T-helper 1 cell treated with Interleukin-12 subunit alpha and Interleukin-12 subunit beta and Interleukin-4 antibody, amounts not matched to agents 30 ng/mL and 1 ng/mL, for 36 hours (primary cell): Measurements from ENCODE around the gene PDE3A. TPM values are rescaled to one million over a fixed set of nuclear protein-coding genes. Genes with fewer than 3 reads are reported as not detected.

Experiments used
- intact Hi-C: fragments of 100-400 bp; cut with micrococcal nuclease; formaldehyde crosslinking; loops from one replicate; pipeline ENCODE4 v1.15.1; 2024
- total RNA-seq: library from RNA; stranded (reverse); gene quantifications from 2 replicates; pipeline ENCODE4 v1.2.3, GENCODE V29; 2022

The PDE3A gene
- total RNA-seq, 1 donor from 2014 or later: not detected

DNA sequence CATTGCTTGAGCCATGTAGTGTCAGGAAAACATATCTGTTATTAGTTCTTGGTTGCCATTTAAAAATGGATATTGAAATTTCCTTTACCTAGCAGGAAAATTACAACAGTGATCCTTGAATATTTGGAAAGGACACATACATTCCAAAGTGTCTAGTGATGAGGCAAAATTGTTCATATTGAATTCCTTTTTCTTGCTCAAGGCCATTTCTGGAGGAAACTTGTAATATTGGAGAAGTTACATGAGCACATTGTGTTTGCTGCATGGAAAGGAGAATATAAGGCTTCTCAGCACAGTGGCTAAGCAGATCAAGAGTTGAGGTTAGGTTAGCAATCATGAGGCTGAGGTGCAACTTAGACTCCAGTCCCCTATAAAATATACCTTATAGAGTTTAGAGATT lies 121.9 kb downstream of the PDE3A start:
- intact Hi-C loops: no loop called here

DNA sequence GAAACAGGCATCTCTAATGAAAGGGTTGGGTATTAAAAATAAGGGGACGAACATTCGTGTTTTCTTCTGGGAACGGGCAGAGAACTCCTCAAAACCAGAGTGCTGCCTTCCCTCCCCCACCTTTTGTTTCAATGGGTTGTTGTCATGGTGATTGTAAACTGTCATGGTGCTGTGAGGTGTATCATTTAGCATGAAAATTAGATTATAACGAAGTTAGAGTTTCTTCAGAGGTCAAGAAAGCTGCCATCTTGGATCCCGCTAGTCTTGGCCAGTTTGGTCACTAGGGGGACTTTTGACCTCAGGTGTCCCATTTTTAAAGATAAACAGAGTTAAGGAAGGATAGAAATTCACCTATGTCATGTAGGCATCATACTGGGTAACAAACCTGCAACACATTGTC lies 123.0 kb downstream of the PDE3A start:
- intact Hi-C loops: no loop called here

DNA sequence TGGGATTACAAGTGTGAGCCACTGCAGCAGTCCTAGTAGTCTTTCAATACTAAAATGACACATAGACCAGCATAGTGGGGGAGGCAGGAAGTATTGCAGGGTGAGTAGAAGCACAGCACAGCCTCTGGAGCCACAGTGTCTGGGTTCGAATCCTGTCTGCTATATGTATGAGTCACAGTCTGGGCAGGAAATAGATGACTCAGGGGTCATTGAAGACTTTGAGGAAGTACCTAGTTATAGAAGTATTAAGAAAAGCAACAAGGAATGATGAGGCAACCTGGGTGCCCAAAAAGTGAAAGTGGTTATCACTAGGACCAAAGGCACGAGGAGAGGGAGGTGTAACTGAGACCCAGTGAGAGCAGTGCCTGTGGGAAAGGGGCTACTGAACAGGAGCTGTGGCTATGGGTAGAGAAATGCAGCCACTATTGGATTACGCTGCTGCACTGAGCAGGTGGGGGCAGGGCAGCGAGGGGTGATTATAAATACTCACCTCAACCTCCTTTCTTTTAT lies 124.0 kb downstream of the PDE3A start:
- intact Hi-C loops: no loop called here

DNA sequence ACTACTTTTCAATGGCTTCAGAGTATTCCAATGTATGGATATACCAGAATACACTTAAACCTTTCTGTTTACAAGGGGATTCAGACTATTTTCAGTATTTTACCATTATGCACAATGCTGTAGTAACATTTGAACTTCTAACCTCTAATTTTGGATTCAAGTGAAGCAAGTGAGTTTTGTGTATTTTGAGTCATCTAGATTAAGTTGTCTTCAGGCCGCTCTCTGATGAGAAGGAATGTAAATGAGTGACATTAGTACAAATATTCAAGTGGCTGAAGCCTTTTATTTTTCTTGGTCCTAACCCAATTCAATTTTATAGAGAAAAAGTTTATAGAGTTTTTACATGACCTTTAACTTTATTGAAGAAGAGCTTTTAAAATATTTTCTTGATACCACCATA lies 125.6 kb downstream of the PDE3A start:
- intact Hi-C loops: no loop called here

DNA sequence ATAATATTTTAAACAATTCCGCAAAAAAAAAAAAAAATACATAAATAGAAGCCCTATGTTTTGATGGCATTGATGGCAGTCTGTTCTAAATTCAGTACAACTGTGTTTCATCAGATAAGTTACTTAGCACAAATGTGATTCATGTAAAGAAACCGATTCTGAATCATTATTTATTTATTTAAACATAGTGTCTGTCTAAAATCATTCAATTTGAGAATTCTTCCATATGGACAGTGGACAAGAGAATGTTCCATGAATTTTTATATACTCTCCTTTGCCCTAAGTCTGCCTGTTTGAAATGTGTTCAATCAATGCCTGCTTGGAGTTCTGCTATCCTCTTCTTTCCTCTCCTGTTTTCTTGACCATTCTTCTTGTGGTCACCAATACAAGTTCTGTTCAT lies 126.5 kb downstream of the PDE3A start:
- intact Hi-C loops: no loop called here

DNA sequence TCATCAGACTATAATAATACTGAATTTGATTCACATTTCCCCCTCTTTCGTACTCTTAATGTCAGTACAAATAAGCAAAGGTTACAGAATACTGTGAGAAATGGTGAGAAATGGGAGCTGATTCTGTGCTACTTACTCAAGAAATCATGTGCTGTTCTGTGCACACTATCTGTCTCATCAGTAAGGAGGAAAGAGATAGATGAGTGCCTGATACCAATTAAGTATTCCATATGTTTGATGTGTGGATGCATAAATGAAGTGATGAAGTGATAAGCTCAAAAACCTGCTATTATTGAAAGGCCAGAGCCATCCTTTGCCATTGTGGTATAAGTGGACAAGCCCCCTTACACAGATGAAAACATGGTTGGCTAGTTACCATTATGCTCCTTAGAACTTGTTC lies 127.7 kb downstream of the PDE3A start:
- intact Hi-C loops: no loop called here

DNA sequence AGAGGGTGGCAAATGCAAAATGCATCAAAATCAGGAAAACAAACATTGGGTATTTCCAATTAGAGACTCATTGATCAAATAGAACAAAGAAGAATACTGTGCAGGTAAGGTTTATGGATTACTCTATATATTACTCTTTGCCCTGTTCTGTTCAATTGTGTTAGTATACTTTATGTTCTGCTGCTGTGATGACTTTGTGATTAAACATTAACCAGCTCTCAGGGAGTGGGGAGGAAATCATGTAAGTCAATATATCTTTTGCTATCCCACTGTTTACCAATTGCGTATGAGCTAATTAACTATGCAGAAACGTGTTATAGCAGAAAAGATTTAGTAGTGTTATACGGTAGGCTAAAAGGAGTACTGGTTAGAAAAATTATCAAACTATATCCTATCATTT lies 129.4 kb downstream of the PDE3A start:
- intact Hi-C loops: no loop called here

DNA sequence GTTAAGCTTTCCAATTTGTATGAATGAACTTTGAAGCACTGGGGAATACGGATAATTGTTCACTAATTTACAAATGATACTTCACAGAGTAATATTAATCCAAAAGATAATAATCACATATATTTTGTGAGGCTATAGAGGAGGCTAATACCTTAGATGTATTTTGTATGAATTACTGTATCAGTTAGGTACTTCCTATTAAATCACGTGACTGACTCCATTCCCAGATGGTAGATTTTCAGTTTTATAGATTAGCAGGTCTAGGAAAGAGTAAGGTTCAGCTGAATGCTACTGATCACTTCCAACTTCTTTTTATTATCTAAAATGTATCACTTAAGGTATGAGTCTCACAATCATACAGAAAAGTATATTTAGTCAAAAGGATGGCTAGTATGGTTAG lies 133.6 kb downstream of the PDE3A start:
- intact Hi-C loops: no loop called here

DNA sequence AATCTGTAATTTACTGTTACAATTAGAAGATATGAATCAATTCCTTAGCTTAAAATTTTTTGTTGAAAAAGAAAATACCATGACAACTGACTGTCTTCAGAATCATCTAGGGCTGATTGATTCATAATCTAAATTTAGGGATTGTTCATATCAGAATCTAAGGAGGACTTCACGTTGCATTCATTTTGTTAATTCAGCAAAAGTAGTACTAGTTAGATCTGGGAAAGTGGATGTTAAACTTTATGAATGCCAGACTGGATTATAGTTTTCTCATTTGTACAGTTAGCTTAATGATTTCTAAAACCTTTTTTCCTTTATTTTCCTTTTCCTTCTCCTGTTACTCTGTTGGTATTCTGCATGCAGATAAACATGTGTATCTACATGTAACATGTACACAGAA lies 135.5 kb downstream of the PDE3A start:
- intact Hi-C loops: no loop called here

DNA sequence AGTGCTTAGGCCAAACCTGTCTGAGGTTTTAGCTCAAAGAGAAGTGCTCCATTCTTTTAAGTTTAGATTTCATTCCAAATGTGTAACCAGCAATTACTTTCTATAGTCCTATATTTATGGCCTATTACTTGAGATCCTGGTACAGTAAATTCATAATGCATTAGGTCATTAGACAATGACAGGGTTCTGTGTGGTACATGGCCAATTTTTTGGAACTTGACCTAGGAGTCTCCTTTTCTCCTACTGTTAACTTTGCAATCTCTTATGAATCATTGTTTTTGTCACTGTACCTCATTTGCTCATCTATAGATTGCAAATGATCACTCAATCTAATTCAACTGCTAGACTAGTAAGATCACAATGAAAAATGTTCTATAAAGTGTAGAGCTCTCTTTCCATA lies 136.7 kb downstream of the PDE3A start:
- intact Hi-C loops: no loop called here

DNA sequence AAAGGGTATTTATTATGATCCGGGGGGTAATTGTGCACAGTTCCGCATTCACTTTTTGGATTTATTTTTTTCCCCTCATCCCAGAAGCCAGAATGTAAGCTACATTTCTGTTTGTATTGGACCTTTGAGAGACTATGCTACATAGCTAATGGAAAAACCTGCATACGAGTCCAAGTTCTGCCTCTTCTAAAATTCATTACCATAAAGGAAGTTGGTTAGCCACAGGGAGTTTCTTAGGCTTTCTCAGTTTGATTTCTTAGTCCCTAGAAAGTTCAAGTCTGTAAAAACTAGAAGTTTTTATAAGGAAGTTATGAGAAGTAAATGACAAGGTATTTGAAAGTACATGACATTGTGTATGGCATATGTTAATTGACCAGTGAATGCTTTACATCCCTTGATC lies 138.7 kb downstream of the PDE3A start:
- intact Hi-C loops: no loop called here

DNA sequence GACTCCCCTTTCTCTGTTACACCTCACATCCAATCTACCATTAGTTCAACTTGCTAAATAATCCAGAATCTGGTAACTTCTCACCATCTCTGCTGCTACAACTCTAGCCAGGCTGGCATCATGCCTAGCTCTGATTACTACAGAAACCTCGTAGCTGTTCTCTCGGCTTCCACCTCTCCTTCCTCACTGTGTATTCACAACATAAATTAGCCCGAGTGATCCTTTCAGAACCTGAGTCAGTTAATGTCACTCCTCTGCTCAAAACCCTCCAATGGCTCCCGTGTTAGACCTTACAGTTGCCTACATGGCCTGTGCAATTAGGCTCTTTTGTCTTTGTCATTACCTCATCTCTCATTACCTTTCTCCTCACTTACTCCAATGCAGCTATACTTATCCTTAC lies 139.4 kb downstream of the PDE3A start:
- intact Hi-C loops: no loop called here

DNA sequence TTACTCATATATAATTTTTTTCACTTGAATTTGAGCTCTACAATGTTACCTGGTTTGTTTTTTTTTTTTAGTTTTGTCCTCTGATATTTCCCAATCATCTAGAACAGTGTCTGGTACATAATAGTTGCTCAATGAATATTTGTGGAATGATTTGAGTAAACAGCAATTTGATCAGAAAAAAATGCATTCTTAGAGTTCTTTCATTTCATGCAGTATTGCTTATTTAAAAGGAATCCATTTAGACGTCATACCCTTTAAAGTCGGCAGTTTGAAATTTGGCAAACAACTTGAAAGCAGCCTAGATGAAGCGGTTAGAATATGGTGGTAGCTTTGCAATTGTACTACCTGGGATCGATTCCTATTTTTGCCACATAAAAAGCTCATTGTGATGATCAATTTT lies 140.0 kb downstream of the PDE3A start:
- intact Hi-C loops: no loop called here

DNA sequence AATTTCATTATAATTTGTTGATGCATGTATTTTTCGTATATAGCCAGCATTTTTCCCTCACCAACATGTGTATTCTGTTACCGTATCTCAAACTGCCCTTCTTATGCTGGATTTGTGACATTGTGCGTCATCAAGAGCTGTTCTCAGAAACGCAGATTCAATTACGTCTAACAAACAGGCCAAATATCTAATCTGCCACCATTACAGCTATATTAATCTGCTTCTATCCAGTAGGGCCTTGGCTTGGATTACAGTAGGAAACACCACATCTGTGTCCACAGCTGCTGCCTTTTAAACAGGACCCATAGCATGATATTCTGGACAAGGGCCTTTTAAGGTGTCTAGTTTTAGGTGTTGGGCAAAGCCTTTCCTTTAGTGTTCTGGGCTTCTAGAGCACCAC lies 140.6 kb downstream of the PDE3A start:
- intact Hi-C loops: no loop called here

DNA sequence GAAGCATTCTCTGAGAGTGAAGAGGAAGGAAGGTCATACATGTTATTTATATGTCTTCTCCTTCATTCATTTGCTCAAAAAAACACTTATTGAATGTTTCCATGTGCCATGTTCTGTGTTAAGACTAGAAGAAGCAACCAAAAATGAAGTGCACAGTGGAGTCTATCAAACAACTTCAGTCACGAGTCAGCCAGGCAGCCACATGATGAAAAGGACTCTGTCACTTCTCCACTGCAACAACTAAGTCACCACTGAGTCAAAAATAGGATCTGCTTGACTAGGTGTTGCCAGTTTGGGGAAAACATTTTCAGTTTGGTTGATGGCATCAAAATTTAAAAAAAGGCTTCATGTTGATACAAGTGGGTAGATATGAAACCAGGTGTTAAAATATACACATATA lies 142.5 kb downstream of the PDE3A start:
- intact Hi-C loops: no loop called here

DNA sequence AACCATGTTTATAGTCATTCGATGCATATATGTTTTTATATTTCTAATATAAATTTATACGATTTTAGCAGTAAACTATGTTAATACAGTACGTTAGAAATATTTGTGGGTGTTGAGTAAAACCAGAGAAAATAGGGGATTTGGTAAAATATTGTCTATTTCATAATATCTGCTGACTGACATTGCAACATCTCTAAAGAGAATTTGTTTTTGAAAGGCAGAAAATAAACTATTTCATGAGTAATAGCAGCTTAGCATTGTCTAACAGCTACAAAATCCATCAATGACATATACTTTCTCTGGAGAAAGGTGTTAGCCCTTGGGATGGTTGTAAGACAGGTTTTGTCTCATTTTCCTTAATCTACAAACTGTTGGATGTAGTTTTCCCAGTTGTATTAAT lies 144.9 kb downstream of the PDE3A start:
- intact Hi-C loops: no loop called here

DNA sequence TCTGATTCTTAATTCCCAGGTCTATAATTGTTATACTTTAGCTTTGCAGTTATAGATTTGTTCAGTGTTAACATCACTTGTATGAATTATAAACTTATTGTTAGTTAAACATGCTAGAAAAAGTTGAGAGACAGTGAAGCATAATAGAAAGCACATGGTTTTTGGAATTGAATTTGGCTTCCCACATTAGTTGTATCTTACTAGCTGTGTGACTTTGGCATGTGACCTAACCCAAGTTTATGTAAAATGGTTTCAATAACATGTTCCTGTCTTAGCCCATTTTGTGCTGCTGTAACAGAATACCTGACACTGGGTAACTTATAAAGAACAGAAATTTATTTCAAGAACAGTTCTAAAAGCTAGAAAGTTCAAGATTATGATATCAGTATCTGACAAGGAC lies 146.3 kb downstream of the PDE3A start:
- intact Hi-C loops: no loop called here

DNA sequence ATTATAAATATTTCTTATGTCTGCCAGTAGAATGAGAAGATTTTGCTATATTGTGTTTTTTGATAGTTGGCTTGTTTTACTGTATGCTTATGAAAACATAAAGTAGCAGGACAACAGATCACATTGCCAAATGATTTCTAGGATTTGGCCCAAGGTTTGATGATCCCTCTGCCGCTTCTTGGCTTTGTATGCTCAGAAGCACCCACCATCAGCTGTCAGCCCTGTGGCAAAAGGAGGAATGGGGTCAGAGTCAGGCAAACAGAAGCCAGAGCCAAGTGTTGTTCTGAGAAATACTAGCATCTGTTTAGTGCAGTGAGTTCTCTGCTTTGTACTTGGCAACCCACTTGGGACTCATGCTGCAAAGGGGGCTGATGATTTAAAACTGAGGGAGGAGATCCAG lies 152.2 kb downstream of the PDE3A start:
- intact Hi-C loops: no loop called here

DNA sequence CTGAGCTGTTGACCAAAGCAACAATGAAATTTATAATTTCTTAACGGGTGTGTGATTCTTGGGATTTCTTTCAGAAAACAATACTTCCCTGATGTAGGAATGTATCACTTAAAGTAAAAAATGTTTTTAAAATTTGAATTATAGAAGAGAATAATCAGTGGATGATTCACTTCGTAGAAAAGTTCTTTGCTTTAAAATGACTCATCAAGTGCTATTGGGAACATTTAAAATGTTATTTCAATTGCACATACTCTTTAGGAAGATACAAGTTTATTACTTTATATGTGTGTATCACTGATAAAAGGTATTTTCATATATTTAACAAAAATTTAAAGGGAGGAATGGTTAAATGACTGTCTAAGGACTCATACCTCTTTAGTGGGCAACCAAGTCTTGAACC lies 155.3 kb downstream of the PDE3A start:
- intact Hi-C loops: no loop called here

DNA sequence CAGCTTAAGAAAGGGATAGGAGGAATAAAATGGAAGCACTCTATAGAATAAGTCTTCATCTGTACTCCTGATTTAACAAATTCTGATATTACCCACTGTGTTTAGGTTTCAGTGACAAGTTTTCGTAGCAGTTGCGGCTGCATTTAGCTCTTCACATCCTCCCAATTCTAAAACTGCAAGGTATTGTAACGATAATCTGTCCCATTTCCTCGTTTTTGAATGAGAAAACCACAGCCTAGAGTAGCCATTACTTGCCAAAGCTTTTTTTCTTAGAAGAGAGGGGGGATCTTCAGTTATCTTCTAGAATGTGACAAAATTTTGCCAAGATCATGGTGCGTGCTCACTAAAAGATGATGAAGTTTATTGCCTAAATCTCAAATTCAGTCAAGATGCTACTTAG lies 155.8 kb downstream of the PDE3A start:
- intact Hi-C loops: no loop called here

DNA sequence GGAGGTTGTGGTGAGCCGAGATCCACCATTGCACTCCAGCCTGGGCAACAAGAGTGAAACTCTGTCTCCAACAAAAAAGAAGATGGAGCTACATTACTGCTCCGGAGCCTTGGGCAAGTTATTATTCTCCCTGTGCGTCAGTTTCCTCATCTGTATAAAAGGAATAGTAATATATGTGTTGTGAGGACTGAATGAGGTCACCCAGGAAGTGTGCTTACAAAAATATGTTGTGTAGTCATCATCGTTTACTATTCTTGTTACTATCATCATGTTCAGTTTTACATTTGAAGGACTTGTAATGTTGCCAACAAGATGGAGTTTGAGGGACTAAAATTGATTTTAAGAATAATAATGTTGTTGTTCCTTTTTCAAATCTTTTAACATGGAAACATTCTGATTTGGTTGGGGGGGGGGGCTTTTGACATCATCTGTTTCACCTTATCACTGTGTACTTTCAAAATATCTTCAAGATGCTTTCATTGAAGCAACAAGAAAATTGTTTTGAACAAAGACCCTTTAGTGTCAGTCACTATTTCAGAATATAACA lies 156.8 kb downstream of the PDE3A start:
- intact Hi-C loops: no loop called here

DNA sequence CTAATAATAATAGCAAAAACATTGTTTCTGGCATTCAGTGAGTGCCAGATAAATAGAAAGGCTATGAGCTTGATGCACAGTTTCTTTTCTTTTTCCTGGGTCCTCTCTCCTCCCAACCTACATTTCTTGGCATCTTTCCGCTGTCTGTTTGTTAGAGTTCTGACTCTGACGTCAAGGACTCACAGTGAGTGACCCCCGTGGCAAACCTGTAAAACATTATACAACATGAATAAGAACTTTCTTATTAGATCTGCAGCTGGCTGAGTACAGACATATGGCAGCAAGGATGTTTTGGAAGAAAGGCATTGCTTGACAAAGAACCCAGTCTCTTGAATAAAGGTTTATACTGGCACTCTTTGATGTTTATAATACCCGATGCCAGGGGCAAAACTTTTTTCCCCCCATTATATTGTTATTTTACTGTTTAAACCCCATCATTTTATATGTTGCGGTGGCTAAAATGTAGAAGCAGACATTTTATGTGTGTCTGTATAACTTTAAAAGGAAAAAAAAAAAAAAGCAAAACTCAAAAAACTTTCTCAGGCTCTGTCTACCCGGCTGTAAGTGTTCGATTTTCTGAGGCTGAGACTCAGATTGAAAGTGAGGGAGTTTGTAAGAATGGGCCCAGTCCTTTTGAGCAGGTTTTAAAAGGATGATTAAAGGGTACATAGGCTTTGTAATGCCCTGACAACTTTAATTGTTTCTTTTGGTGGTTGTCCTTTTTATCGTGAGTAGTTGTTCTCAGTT lies 159.3 kb downstream of the PDE3A start:
- intact Hi-C loops: no loop called here

DNA sequence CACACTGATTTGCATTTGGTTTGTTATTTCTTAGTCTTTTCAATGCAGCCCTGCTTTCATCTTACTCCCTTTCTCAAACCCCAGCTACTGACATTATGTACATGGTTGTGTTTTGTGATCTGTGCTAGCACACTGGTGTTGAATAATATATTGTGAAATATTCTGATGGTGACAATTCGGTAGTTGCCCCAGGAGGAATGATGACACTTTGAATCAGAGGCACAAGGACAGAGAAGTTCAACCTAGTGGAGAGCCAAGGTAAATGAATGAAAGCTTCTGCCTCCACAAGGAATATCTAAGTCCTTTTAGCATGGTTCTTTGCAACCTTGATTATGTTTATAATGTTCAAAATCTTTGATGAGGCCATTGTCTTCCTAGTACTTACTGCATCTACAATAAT lies 159.9 kb downstream of the PDE3A start:
- intact Hi-C loops: no loop called here
